Kidney tubule cell (primary cell): Measurements from ENCODE around the gene CROCC2.
"Not testable (repeated sequence)": the region's sequence is repeated elsewhere in the genome, so short reads cannot be mapped to it uniquely, and the experiment has no call there.

Experiments
- DNase-seq: peaks from one replicate; pipeline ENCODE4 v3.0.0-alpha.2; 2018; ENCODE audit warnings: low spot score

The CROCC2 gene

GRCh38 chr2:240966906-240967680 lies 61.0 kb downstream of the CROCC2 start:
- no peak for DNase-seq

- no peak for DNase-seq
These were observed 61.8 kb downstream of the CROCC2 start for GRCh38 chr2:240967681-240968621.

GRCh38 chr2:240968731-240969624 lies 62.8 kb downstream of the CROCC2 start:
- no peak for DNase-seq

GRCh38 chr2:240970104-240970503 lies 64.0 kb downstream of the CROCC2 start:
- no peak for DNase-seq

GRCh38 chr2:240970816-240971215 lies 64.7 kb downstream of the CROCC2 start:
- DNase-seq = no peak

GRCh38 chr2:240972201-240972600 lies 66.1 kb downstream of the CROCC2 start:
- no peak for DNase-seq

DNA sequence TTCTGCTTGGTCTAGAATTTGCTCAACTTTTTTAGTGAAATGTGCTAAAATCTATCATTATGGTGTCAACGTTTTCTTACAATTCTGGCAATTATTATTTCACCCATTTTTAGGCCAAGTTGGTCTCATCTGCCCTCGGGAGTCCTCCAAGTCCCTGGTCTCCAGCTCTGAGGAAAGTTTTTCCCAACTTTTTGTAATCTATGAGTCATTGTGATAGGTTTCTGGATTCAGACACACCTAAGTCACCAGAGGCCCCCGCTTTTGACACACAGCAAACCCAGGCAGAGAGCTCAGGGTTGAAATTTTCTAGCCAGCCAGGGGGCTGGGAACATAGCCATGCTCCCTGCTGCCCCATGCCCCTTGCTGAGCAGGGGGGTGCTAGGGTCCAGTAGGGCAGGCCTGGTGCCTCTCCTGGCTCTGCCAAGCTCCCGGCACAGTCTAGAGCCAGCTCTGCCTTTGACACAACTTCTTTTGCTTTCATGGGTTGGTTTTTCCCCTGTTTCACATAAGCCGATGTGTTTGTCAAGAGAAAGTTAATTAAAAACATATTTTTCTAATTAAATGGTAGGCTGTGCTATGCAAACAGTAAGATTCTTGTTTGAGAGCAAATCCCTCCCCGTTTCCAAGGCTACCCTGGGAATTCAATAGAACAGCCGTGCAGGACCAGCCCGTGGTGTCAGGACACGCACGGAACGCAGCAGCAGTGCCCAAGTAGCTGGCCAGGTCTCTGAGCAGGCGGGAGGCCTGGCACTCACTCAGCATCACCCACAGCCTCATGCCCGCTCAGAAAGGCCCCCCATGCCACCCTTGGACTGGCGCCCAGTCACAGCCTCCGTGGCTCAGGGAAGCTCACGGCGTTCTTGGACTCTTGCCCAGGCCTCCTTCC lies 66.7 kb downstream of the CROCC2 start:
- DNase-seq = no peak

- no peak for DNase-seq
These were observed 68.8 kb downstream of the CROCC2 start for GRCh38 chr2:240974771-240975572.

DNA sequence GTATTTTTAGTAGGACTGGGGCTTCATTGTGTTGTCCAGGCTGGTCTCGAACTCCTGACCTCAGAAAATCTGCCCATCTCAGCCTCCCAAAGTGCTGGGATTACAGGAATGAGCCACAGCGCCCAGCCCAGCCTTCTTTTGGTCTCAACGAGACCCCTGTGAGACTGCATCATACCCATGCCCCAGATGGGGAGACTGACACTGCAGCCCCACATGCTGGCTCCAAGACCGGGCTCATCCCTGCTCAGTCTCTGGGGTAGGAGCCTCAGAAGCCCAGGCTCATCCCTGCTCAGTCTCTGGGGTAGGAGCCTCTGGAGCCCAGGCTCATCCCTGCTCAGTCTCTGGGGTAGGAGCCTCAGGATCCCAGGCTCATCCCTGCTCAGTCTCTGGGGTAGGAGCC lies 69.8 kb downstream of the CROCC2 start:
- not testable (repeated sequence) for DNase-seq

GRCh38 chr2:240981280-240981679 lies 75.1 kb downstream of the CROCC2 start:
- no peak for DNase-seq

DNA sequence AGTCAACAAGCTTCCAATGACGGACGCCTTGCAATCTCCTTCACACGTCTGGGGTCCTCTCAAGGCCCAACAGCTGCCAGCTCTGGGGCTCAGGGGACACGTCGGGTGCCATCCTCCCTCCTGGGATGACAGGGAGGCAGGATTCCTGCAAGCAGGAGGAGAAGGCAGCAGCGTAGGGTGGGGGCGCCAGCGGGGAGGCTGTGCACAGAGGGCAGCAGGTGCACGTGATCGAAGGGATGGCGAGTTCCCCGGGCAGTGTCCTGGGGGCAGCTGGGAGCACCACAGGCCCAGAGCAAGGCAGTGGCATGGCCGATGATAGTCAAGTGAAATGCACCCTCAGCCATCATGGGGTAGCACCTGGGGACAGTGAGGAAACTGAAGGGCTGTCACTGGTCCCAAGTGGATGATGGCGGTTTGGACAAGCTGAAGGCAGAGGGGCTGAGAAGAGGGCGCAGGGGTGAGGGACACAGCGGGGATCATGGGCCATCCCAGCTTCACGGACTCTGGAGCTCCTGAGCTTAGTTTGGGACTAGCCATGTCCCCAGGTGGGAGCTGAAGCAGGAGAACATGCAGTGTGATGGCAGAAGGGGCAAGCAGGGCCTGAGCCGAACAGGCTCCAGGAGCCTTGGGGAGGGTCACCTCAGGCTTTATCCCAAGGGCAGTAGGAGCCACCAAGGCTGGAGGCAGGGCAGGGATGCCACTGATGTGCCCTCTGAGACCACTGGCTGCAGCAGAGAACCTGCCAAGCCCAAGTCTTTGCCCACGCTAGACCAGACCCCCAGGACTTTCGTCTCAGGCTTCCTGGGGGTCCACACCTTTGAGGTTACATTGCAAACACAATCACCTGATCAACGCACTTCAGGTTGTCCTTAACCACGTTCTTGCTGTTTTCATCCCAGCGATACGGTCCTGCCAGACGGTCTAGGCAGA lies 76.0 kb downstream of the CROCC2 start:
- DNase-seq = no peak

DNA sequence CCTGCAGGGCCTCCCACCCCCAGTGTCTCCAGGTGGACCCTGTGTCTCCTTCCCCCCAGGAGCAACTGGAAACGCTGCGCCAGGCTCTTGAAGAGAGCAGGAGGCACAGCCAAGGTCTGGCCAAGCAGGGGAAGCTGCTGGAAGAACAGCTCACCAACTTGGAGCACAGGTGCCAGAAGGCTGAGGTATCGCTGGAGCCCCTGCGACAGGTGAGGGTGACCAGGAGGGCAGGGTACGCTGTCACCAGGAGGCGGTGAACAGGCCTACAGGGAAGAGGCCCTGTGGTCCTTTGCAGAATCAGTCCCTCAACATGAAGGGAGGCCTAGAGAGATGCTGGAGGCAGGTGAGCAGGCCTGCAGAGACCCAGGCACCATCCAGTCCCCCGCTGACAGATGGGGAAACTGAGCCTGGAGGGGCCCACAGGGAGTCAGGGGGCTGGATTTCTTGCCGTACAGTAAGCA lies 76.7 kb downstream of the CROCC2 start:
- no peak for DNase-seq

GRCh38 chr2:240983361-240983995 lies 77.3 kb downstream of the CROCC2 start:
- DNase-seq = peak; percentile 53

GRCh38 chr2:240983996-240984498 lies 77.9 kb downstream of the CROCC2 start:
- no peak for DNase-seq

- DNase-seq = no peak
These were observed 80.0 kb downstream of the CROCC2 start for GRCh38 chr2:240985881-240986786.

DNA sequence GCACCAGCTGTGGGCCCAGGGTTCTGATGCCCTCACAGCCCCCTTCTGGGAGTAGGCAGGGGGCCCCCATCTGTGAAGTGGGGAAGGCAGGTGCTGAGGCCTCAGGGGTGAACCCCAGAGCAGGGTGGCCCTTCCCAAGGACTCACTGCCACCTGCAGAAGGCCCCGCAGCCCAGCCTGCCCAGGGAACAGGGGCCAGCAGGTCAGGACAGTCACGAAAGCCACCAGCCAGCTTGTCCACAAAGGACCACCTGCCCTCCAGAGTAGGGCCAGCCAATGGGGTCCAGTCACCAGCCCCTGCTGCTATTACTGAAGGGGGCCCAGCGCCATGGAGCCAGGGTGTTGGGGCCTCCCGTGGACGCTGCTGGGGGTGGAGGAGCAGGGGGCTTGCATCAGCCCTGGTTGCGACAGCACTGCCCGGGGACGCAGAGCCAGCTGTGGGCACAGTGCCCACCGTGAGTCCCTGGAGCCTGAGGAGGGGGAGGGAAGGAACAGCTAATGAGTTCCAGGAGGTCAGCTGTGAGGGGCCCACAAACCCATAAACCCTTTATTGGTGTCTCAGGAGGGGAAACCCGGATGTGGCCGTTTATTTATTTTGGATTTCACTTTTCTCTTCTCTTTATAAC lies 80.8 kb downstream of the CROCC2 start:
- no peak for DNase-seq

DNA sequence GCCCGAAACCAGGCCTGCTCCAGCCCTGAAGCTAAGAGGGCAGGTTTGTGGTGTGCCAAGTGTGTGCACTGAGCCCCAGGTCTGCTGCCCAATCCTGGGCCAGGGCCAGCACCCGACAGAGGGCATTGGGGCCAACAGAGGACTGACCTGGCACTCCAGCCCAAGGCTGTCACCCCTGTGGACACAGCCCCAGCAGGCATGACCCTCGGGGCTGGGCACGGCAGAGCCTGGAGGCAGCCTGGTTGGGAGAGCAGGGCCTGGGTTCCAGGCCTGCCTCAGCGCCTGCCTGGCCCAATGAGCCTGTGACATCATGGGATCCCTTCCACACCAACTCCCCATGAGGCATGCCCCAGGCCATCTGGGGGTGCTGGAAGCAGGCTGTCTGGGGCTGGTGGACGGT lies 81.5 kb downstream of the CROCC2 start:
- DNase-seq = no peak
